ENCODE data around the gene PDCD6IP.
"Not testable (repeated sequence)": the region's sequence is repeated elsewhere in the genome, so short reads cannot be mapped to it uniquely, and the experiment has no call there.

The PDCD6IP gene

GRCh38 chr3:33798418-33799201 lies at the start of gene PDCD6IP:
Gene PDCD6IP, plus strand, starts transcription at chr3:33798630. Its CDS starts 99 bp downstream, at chr3:33798729.
- Histone ChIP-seq H3K4me1 (no peaks in the 10 kb centered on the region), H3K9ac (peak within 1 kb of the TSS; percentile 82), H3K4me2 (ENCODE audit: low read length) (peak within 1 kb of the TSS; percentile 81), H3K27ac (peak within 1 kb of the TSS; percentile 91), H2AFZ (peak within 1 kb of the TSS; percentile 96), H3K79me2 (peaks cover 16% of the 10 kb centered on the region), H3K27me3 (ENCODE audit: control insufficient read depth, insufficient read depth, low read length) (no peaks in the 10 kb centered on the region), H3K36me3 (ENCODE audit: control insufficient read depth, insufficient read depth, low read length) (no peaks in the 10 kb centered on the region), H3K9me3 (ENCODE audit: control insufficient read depth, low read length) (no peaks in the 10 kb centered on the region), H3K4me3 (ENCODE audit: low read depth, low read length) (peak within 1 kb of the TSS; percentile 69)
- no peak for TF ChIP-seq CTCF (IDR thresholded peaks at IDR 0.05)

GRCh38 chr3:33749546-33750210 lies 48.8 kb upstream of the PDCD6IP start:
- Histone ChIP-seq H3K27ac (no peak overlapping the region), H2AFZ (no peak overlapping the region), H3K4me1 (no peaks in the 10 kb centered on the region), H3K79me2 (no peaks in the 10 kb centered on the region), H3K4me2 (ENCODE audit: low read length) (no peak overlapping the region), H3K4me3 (ENCODE audit: low read depth, low read length) (no peak overlapping the region), H3K9me3 (ENCODE audit: control insufficient read depth, low read length) (no peaks in the 10 kb centered on the region), H3K36me3 (ENCODE audit: control insufficient read depth, insufficient read depth, low read length) (no peaks in the 10 kb centered on the region), H3K9ac (no peak overlapping the region), H3K27me3 (ENCODE audit: control insufficient read depth, insufficient read depth, low read length) (no peaks in the 10 kb centered on the region)
- no peak for TF ChIP-seq CTCF (IDR thresholded peaks at IDR 0.05)

GRCh38 chr3:33750211-33750548 lies 48.2 kb upstream of the PDCD6IP start:
- Histone ChIP-seq H3K9ac (no peak overlapping the region), H3K79me2 (no peaks in the 10 kb centered on the region), H3K27me3 (ENCODE audit: control insufficient read depth, insufficient read depth, low read length) (no peaks in the 10 kb centered on the region), H2AFZ (no peak overlapping the region), H3K9me3 (ENCODE audit: control insufficient read depth, low read length) (no peaks in the 10 kb centered on the region), H3K4me1 (no peaks in the 10 kb centered on the region), H3K27ac (no peak overlapping the region), H3K4me2 (ENCODE audit: low read length) (no peak overlapping the region), H3K4me3 (ENCODE audit: low read depth, low read length) (no peak overlapping the region), H3K36me3 (ENCODE audit: control insufficient read depth, insufficient read depth, low read length) (no peaks in the 10 kb centered on the region)
- no peak for TF ChIP-seq CTCF (IDR thresholded peaks at IDR 0.05)

DNA sequence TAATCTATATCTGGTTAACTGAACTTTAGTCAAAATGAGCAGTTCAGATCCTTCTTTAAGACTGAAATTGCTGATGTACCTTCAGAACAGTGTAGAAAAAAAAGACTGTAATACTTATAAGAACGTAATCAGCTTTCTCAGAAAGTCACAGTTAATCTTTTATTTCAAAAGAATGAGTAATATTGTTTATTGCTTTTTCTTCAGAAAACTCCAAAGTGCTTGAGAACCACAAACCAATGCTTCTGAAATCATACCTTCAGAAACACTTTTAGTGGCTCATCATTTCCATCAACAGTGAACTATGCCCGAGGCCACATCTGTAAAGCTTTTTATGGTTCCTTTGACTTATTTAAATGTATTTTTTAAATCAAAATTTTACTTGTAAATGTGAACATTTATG lies 47.1 kb upstream of the PDCD6IP start:
- Histone ChIP-seq H3K36me3 (ENCODE audit: control insufficient read depth, insufficient read depth, low read length) (no peaks in the 10 kb centered on the region), H3K4me1 (no peaks in the 10 kb centered on the region), H3K4me3 (ENCODE audit: low read depth, low read length) (no peak overlapping the region), H3K9me3 (ENCODE audit: control insufficient read depth, low read length) (no peaks in the 10 kb centered on the region), H2AFZ (no peak overlapping the region), H3K27me3 (ENCODE audit: control insufficient read depth, insufficient read depth, low read length) (no peaks in the 10 kb centered on the region), H3K79me2 (no peaks in the 10 kb centered on the region), H3K9ac (no peak overlapping the region), H3K27ac (no peak overlapping the region), H3K4me2 (ENCODE audit: low read length) (no peak overlapping the region)
- TF ChIP-seq CTCF (IDR thresholded peaks at IDR 0.05), result no peak

DNA sequence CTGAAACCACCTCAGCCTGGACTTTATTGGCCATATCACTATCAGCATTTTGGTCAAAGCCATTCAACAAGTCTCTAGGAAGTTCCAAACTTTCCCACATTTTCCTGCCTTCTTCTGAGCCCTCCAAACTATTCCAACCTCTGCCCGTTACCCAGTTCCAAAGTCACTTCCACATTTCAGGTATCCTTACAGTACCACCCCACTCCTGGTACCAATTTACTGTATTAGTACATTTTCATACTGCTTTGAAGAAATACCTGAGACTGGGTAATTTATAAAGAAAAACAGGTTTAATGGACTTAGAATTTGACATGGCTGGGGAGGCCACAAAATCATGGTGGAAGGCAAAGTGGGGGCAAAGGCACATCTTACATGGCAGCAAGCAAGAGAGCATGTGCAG lies 44.0 kb upstream of the PDCD6IP start:
- not testable (repeated sequence) for H3K9me3 ChIP-seq (ENCODE audit: control insufficient read depth, low read length); H3K4me1 ChIP-seq; H2AFZ ChIP-seq; H3K9ac ChIP-seq; H3K4me3 ChIP-seq (ENCODE audit: low read depth, low read length); H3K27me3 ChIP-seq (ENCODE audit: control insufficient read depth, insufficient read depth, low read length); H3K79me2 ChIP-seq; H3K27ac ChIP-seq; H3K4me2 ChIP-seq (ENCODE audit: low read length); H3K36me3 ChIP-seq (ENCODE audit: control insufficient read depth, insufficient read depth, low read length)
